Liver (tissue), 9 donors: ENCODE results near the gene PALD1. TPM values are rescaled to one million over a fixed set of nuclear protein-coding genes. Genes with fewer than 3 reads are reported as not detected.
A peak's percentile ranks its signal among the peaks of the same experiment; 100 is the strongest.
"Not testable (repeated sequence)": the region's sequence is repeated elsewhere in the genome, so short reads cannot be mapped to it uniquely, and the experiment has no call there.

Experiments
- DNase-seq: peaks from one replicate; pipeline ENCODE4 v3.0.0-alpha.2; 2017; ENCODE audit warnings: low spot score
- H3K27ac ChIP-seq, 2 donors: one replicate each; pipeline ENCODE4 v1.7.0; 2013; ENCODE audit warnings: inconsistent platforms in 2 of 2, low read length in 2 of 2, control low read depth in 1 of 2, low read depth in 1 of 2, mild to moderate bottlenecking in 1 of 2
- H3K27me3 ChIP-seq, 4 donors: one replicate each; pipeline versions ENCODE4 v1.6.1 to v1.7.0; 2013; ENCODE audit warnings: low read length in 3 of 4, inconsistent platforms in 1 of 4, mild to moderate bottlenecking in 1 of 4, moderate library complexity in 1 of 4; ENCODE audit not compliant: control insufficient read depth in 4 of 4, insufficient read depth in 4 of 4
- H3K36me3 ChIP-seq, 4 donors: one replicate each; pipeline versions ENCODE4 v1.6.1 to v1.7.0; 2013; ENCODE audit warnings: low read length in 3 of 4, mild to moderate bottlenecking in 3 of 4, low read depth in 1 of 4, moderate library complexity in 1 of 4; ENCODE audit not compliant: control insufficient read depth in 4 of 4, insufficient read depth in 3 of 4
- H3K4me1 ChIP-seq, 4 donors: one replicate each; pipeline versions ENCODE4 v1.6.1 to v1.7.0; 2013; ENCODE audit warnings: low read length in 3 of 4, mild to moderate bottlenecking in 3 of 4, moderate library complexity in 1 of 4; ENCODE audit not compliant: control insufficient read depth in 4 of 4, insufficient read depth in 4 of 4
- H3K4me3 ChIP-seq, 3 donors: one replicate each; pipeline versions ENCODE4 v1.6.1 to v1.7.0; 2013; ENCODE audit warnings: low read length in 3 of 3, control low read depth in 1 of 3, low read depth in 1 of 3, mild to moderate bottlenecking in 1 of 3
- H3K9ac ChIP-seq, 2 donors: one replicate each; pipeline ENCODE4 v1.7.0; 2013; ENCODE audit warnings: low read length in 2 of 2, mild to moderate bottlenecking in 2 of 2, moderate library complexity in 2 of 2, control low read depth in 1 of 2, low read depth in 1 of 2
- H3K9me3 ChIP-seq, 4 donors: one replicate each; pipeline versions ENCODE4 v1.6.1 to v1.7.0; 2013; ENCODE audit warnings: low read length in 3 of 4; ENCODE audit not compliant: control insufficient read depth in 4 of 4
- ATF3 ChIP-seq: IDR thresholded peaks from 2 replicates; pipeline ENCODE4 v1.6.1; 2016; ENCODE audit warnings: antibody characterized with exemption
- EGR1 ChIP-seq, 2 donors: IDR thresholded peaks; 2 replicates each; pipeline ENCODE4 v1.6.1; 2016 to 2018; ENCODE audit warnings: antibody characterized with exemption in 2 of 2, low read depth in 2 of 2
- FOXA1 ChIP-seq: IDR thresholded peaks from 2 replicates; pipeline ENCODE4 v1.6.1; 2016; ENCODE audit warnings: antibody characterized with exemption
- FOXA2 ChIP-seq: IDR thresholded peaks from 2 replicates; pipeline ENCODE4 v1.6.1; 2016; ENCODE audit warnings: antibody characterized with exemption
- HNF4A ChIP-seq, 2 donors: conservative IDR thresholded peaks; 2 replicates each; pipeline ENCODE4 v1.6.1; 2016; ENCODE audit warnings: antibody characterized with exemption in 2 of 2, mild to moderate bottlenecking in 2 of 2
- HNF4G ChIP-seq: IDR thresholded peaks from 2 replicates; pipeline ENCODE4 v1.6.1; 2016; ENCODE audit warnings: antibody characterized with exemption
- JUND ChIP-seq, 2 donors: IDR thresholded peaks; 2 replicates each; pipeline ENCODE4 v1.6.1; 2016; ENCODE audit warnings: antibody characterized with exemption in 2 of 2
- MAX ChIP-seq: IDR thresholded peaks from 2 replicates; pipeline ENCODE4 v1.6.1; 2016; ENCODE audit warnings: antibody characterized with exemption
- NR2F2 ChIP-seq: IDR thresholded peaks from 2 replicates; pipeline ENCODE4 v1.6.1; 2016; ENCODE audit warnings: antibody characterized with exemption
- RAD21 ChIP-seq, 2 donors: IDR thresholded peaks; 2 replicates each; pipeline ENCODE4 v1.6.1; 2016; ENCODE audit warnings: antibody characterized with exemption in 2 of 2, mild to moderate bottlenecking in 2 of 2
- REST ChIP-seq: IDR thresholded peaks from 2 replicates; pipeline ENCODE4 v1.6.1; 2016; ENCODE audit warnings: antibody characterized with exemption, mild to moderate bottlenecking
- YY1 ChIP-seq: IDR thresholded peaks from 2 replicates; pipeline ENCODE4 v1.6.1; 2016; ENCODE audit warnings: antibody characterized with exemption, mild to moderate bottlenecking
- ZBTB33 ChIP-seq: IDR thresholded peaks from 2 replicates; pipeline ENCODE4 v1.6.1; 2016; ENCODE audit warnings: antibody characterized with exemption
- WGBS: extraction: QIAGEN DNeasy Blood & Tissue Kit; methylation state at CpG from one replicate; pipeline ENCODE4 v1.1.7; 2013; 5-methylcytosine and 5-hydroxymethylcytosine counted together
- polyA plus RNA-seq, 2 donors: library from polyadenylated mRNA; stranded (reverse) in 1 of 2; unstranded in 1 of 2; fragments of 200-250 nt in 1 of 2; fragments of >200 nt in 1 of 2; fragmentation: Nextera tagmentation in 1 of 2; extraction: Ambion mirVana in 1 of 2; gene quantifications; one replicate each; pipeline versions ENCODE4 v1.2.1 to v1.2.3, GENCODE V29; 2013 to 2015
- total RNA-seq, 2 donors: library from RNA; depleted of rRNA; stranded (reverse); fragments of >200 nt; gene quantifications; one replicate each; pipeline ENCODE4 v1.2.3, GENCODE V29; 2014
- donor health status: healthy.
- donor health status: healthy.
- donor health status: healthy.
- donor health status: healthy.
- donor health status: healthy.

PALD1 gene
- total and polyA plus RNA-seq, 4 donors: 0.72 to 4.2 (median 1.4) TPM

GRCh38 chr10:70482982-70483760 lies 4.6 kb downstream of the PALD1 start:
- no peak overlapping the region for H3K9ac ChIP-seq
- no peaks in the 10 kb centered on the region for H3K9me3 ChIP-seq
- H3K27ac ChIP-seq: peak overlapping the region in 1 of 2 donors; percentile 21
- DNase-seq: no peak
- TF ChIP-seq ZBTB33 (no peak), NR2F2 (no peak), ATF3 (no peak)
- no peaks in the 10 kb centered on the region for H3K27me3 ChIP-seq
- no peaks in the 10 kb centered on the region for H3K36me3 ChIP-seq
- H3K4me3 ChIP-seq: no peak overlapping the region
- 67% methylated on average over 8 of the region's 8 CpGs for WGBS
- H3K4me1 ChIP-seq: peaks cover 0 to 20% (median 4%) of the 10 kb centered on the region in 4 donors

- H3K4me1 ChIP-seq: peaks cover 0 to 13% (median under 1%) of the 10 kb centered on the region in 4 donors
- not testable (repeated sequence) for H3K27ac ChIP-seq, H3K4me3 ChIP-seq, H3K27me3 ChIP-seq, DNase-seq, H3K36me3 ChIP-seq, H3K9me3 ChIP-seq, H3K9ac ChIP-seq
- 91% methylated on average over 6 of the region's 6 CpGs for WGBS
Measured at GRCh38 chr10:70483872-70484271, 5.3 kb downstream of the PALD1 start.

- H3K36me3 ChIP-seq: no peaks in the 10 kb centered on the region
- 81% methylated on average over 3 of the region's 3 CpGs for WGBS
- H3K27me3 ChIP-seq: no peaks in the 10 kb centered on the region
- no peak overlapping the region for H3K27ac ChIP-seq
- no peaks in the 10 kb centered on the region for H3K9me3 ChIP-seq
- DNase-seq: no peak
- TF ChIP-seq HNF4A (conservative IDR thresholded peaks at IDR 0.05) (no peak), MAX (no peak), FOXA2 (no peak), JUND (IDR thresholded peaks at IDR 0.05) (no peak), REST (no peak), EGR1 (IDR thresholded peaks at IDR 0.05; ENCODE audit: low read depth in 2 of 2) (no peak), ZBTB33 (no peak), YY1 (no peak), NR2F2 (no peak), HNF4G (no peak), RAD21 (IDR thresholded peaks at IDR 0.05) (no peak), FOXA1 (no peak), ATF3 (no peak)
- H3K4me3 ChIP-seq: no peak overlapping the region
- peaks cover 0 to 2% (median 0%) of the 10 kb centered on the region in 4 donors for H3K4me1 ChIP-seq
- no peak overlapping the region for H3K9ac ChIP-seq
Measured at GRCh38 chr10:70487824-70488223, 9.3 kb downstream of the PALD1 start.
